ENCODE results near the gene TMPRSS4. TPM values are rescaled to one million over a fixed set of nuclear protein-coding genes. Genes with fewer than 3 reads are reported as not detected.
"Not testable (repeated sequence)": the region's sequence is repeated elsewhere in the genome, so short reads cannot be mapped to it uniquely, and the experiment has no call there.

Gene TMPRSS4
- total RNA-seq, 4 donors from 2014 or later, result 142 to 197 (median 161) TPM

DNA sequence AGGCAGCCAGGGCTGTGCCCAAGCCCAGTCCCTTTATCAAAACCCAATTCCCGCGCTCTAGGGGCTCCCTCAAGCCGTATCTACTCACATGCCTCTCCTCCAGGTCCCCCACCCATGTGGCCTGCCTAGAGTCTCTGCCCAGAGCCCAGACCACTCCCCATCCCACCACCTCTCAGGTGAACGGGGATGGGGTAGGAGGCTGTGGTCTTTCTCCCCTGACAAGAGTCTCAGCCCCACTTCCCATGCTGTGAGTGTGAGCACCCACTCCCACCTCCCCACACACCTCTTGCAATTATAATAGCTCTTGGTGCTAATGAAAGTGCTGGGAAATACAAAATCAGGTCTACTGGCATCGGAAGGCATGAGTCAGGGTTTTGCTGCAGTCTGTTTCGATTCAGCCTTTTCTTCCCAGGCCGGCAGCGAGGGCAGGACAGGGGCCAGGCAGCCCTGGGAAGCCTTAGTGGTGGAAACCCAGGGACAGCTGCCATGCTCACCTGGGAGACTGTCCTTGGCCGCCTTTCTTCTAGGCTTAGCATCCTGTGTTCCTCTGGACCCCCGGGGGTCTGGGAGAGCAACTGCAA, 16.7 kb upstream of the TMPRSS4 start:
- intact Hi-C loops (cut with DNase I), result no loop called here
- H3K27me3 ChIP-seq, result peaks cover 0 to 16% (median 0%) of the 10 kb centered on the region in 4 donors
- no peaks in the 10 kb centered on the region for H3K36me3 ChIP-seq
- no peak for DNase-seq
- H3K4me1 ChIP-seq, result peaks cover 0 to 18% (median 0%) of the 10 kb centered on the region in 3 donors
- H3K27ac ChIP-seq, result no peak overlapping the region
- TF ChIP-seq, protein P1, sequence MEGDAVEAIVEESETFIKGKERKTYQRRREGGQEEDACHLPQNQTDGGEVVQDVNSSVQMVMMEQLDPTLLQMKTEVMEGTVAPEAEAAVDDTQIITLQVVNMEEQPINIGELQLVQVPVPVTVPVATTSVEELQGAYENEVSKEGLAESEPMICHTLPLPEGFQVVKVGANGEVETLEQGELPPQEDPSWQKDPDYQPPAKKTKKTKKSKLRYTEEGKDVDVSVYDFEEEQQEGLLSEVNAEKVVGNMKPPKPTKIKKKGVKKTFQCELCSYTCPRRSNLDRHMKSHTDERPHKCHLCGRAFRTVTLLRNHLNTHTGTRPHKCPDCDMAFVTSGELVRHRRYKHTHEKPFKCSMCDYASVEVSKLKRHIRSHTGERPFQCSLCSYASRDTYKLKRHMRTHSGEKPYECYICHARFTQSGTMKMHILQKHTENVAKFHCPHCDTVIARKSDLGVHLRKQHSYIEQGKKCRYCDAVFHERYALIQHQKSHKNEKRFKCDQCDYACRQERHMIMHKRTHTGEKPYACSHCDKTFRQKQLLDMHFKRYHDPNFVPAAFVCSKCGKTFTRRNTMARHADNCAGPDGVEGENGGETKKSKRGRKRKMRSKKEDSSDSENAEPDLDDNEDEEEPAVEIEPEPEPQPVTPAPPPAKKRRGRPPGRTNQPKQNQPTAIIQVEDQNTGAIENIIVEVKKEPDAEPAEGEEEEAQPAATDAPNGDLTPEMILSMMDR (IDR thresholded peaks at IDR 0.05), result no peak
- TF ChIP-seq POLR2A (IDR thresholded peaks at IDR 0.05), result no peak
- no peak overlapping the region for H3K4me3 ChIP-seq
- WGBS, 2 donors, result 73% methylated on average over 9 of the region's 10 CpGs
- H3K9me3 ChIP-seq, result no peaks in the 10 kb centered on the region

DNA sequence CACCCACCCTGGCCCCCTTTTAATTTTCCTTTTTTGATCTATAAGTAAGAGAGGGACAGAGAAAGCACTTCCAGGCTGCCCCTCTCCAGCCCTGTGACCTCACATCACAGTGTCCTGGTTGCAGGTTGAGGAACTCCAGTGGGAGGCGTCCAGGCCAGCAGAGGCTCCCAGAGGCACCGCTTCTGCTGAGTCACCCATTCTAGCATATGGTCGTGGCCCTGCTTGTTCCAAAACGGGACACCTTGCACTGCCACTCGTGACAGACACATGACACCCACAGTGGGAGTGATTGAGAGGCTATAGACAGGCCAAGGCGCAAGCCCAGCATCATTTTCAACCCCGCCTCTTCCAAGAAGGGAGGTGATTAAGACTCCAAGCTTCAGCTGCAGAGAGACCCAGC, 16.0 kb upstream of the TMPRSS4 start:
- 58% methylated on average over 3 of the region's 7 CpGs; no CpG with 5 or more reads in 1 of the 2 donors for WGBS, 2 donors
- DNase-seq, result no peak
- Histone ChIP-seq H3K4me3 (no peak overlapping the region), H3K4me1 (peaks cover 0 to 21% (median 0%) of the 10 kb centered on the region in 3 donors), H3K27ac (no peak overlapping the region), H3K36me3 (no peaks in the 10 kb centered on the region), H3K9me3 (no peaks in the 10 kb centered on the region), H3K27me3 (peaks cover 0 to 16% (median 0%) of the 10 kb centered on the region in 4 donors)
- intact Hi-C loops (cut with DNase I), result no loop called here
- no peak for TF ChIP-seq POLR2A (IDR thresholded peaks at IDR 0.05)
- TF ChIP-seq, protein P1 (IDR thresholded peaks at IDR 0.05), result no peak

DNA sequence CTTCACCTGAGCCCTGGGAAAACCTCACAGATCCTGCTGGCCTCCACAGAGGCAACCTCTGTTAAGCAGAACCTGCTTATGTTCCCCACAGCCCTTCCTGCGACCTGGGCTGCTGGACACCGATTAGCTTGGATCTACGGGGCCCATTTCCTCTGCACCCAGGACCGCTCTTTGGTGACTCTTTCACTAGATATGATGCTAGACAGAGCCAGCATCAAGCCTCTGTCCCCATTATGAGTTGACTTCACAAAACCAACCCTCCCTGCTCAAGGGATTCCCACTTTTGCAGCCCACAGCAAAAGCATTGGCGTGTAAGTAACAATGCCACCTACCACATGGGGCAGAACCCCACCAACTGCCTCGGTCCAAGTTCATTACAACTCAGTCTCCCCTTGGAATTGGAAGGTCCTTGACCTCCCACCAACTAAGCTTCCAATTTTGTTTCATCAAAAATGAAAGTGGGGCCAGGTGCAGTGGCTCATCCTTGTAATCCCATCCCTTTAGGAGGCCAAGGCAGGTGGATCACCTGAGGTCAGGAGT, 15.2 kb upstream of the TMPRSS4 start:
- H3K27ac ChIP-seq, result no peak overlapping the region
- peaks cover 0 to 21% (median 0%) of the 10 kb centered on the region in 3 donors for H3K4me1 ChIP-seq
- 86 to 100% methylated on average over 3 to 5 of the region's 6 CpGs for whole genome bisulfite sequencing, 2 donors
- H3K36me3 ChIP-seq, result no peaks in the 10 kb centered on the region
- peaks cover 0 to 16% (median 0%) of the 10 kb centered on the region in 4 donors for H3K27me3 ChIP-seq
- no peak for DNase-seq
- intact Hi-C loops (cut with DNase I), result no loop called here
- H3K4me3 ChIP-seq, result no peak overlapping the region
- no peaks in the 10 kb centered on the region for H3K9me3 ChIP-seq
- no peak for TF ChIP-seq POLR2A (IDR thresholded peaks at IDR 0.05)
- TF ChIP-seq, protein P1 (IDR thresholded peaks at IDR 0.05), result no peak

DNA sequence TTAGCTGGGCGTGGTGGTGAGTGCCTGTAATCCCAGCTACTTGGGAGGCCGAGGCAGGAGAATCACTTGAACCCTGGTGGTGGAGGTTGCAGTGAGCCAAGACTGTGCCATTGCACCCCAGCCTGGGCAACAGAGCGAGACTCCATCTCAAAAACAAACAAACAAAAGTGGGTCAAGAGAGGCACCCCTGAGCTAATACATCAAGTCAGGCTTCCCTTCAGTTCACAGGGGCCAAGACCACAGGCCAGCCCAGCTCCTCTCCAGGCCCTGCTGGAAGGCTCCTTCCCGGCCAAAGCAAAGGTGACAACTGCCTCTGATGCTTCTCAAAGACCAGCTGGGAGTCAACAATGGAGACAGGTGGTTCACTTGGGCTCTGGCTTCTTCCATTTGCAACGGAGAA, 14.7 kb upstream of the TMPRSS4 start:
- H3K9me3 ChIP-seq; DNase-seq; intact Hi-C loops (cut with DNase I); H3K36me3 ChIP-seq; H3K27ac ChIP-seq; H3K4me3 ChIP-seq: not testable (repeated sequence)
- 95 to 100% methylated on average over 3 to 5 of the region's 5 CpGs for WGBS, 2 donors
- Histone ChIP-seq H3K4me1 (peaks cover 0 to 21% (median 0%) of the 10 kb centered on the region in 3 donors), H3K27me3 (peaks cover 0 to 19% (median 0%) of the 10 kb centered on the region in 4 donors)

DNA sequence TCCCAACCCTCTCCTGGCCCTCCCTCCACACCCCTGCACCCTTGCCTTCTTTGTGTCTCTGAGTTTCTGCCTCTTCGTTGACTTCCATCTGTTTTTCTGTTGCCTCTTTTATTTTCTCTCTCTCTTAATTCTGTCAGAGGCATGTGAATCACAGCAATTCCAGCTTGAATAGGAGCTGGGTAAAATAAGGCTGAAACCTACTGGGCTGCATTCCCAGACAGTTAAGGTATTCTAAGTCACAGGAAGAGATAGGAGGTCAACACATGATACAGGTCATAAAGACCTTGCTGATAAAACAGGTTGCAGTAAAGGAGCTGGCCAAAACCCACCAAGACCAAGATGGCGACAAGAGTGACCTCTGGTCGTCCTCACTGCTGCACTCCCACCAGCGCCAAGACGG, 14.2 kb upstream of the TMPRSS4 start:
- intact Hi-C loops (cut with DNase I); H3K36me3 ChIP-seq; H3K27ac ChIP-seq; H3K4me3 ChIP-seq; DNase-seq; H3K9me3 ChIP-seq: not testable (repeated sequence)
- WGBS, 2 donors, result 92 to 93% methylated on average over 5 of the region's 5 CpGs
- Histone ChIP-seq H3K27me3 (peaks cover 0 to 15% (median 0%) of the 10 kb centered on the region in 4 donors), H3K4me1 (peaks cover 0 to 21% (median 0%) of the 10 kb centered on the region in 3 donors)

DNA sequence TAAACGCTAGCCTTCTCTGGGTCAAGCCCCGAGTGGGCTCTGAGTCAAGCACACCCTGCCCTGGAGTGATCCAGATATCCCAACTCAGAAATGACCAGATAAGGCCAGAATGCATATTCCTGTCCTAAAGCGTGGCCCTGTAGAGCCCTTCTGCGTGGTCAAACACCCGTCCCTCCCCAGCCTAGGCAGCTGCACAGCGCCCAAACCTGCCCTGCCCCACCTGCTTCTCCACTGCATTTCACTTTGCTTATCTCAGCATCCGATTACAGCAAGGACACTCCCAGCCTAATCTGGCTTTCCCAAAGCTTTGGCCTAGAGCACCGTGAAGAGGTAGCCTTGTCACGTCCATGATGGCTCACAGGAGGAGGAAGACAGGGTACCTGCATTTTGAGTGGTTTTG, 11.9 kb upstream of the TMPRSS4 start:
- intact Hi-C loops (cut with DNase I), result no loop called here
- Histone ChIP-seq H3K36me3 (no peaks in the 10 kb centered on the region), H3K4me1 (peaks cover 0 to 21% (median 0%) of the 10 kb centered on the region in 3 donors), H3K27ac (no peak overlapping the region), H3K9me3 (no peaks in the 10 kb centered on the region), H3K27me3 (peaks cover 0 to 4% (median 0%) of the 10 kb centered on the region in 4 donors), H3K4me3 (no peak overlapping the region)
- no peak for DNase-seq
- TF ChIP-seq POLR2A (IDR thresholded peaks at IDR 0.05), result no peak
- TF ChIP-seq, protein P1 (IDR thresholded peaks at IDR 0.05), result no peak
- WGBS, 2 donors, result 45 to 49% methylated on average over 3 to 7 of the region's 9 CpGs

Data from esophagus squamous epithelium (tissue), 5 donors.